Ishikawa (cell line): ENCODE results near the gene RRBP1.

Source experiments
- CEBPB ChIP-seq: IDR thresholded peaks from 2 replicates; pipeline ENCODE4 v1.6.1; 2012
- CREB1 ChIP-seq: IDR thresholded peaks from 2 replicates; pipeline ENCODE4 v1.6.1; 2012; ENCODE audit warnings: low read depth
- EGR1 ChIP-seq: IDR thresholded peaks from 2 replicates; pipeline ENCODE4 v1.6.1; 2012
- EP300 ChIP-seq: IDR thresholded peaks from 2 replicates; pipeline ENCODE4 v1.6.1; 2012; ENCODE audit warnings: borderline replicate concordance
- FOXM1 ChIP-seq: IDR thresholded peaks from 2 replicates; pipeline ENCODE4 v1.6.1; 2012; ENCODE audit warnings: low read depth, borderline replicate concordance
- NFIC ChIP-seq: IDR thresholded peaks from 2 replicates; pipeline ENCODE4 v1.6.1; 2012
- RAD21 ChIP-seq: IDR thresholded peaks from 2 replicates; pipeline ENCODE4 v1.6.1; 2012; ENCODE audit warnings: low read depth
- TAF1 ChIP-seq: IDR thresholded peaks from 2 replicates; pipeline ENCODE4 v1.6.1; 2012; ENCODE audit warnings: low read depth, mild to moderate bottlenecking
- TCF12 ChIP-seq: IDR thresholded peaks from 2 replicates; pipeline ENCODE4 v1.6.1; 2012; ENCODE audit warnings: low read depth
- TEAD4 ChIP-seq: IDR thresholded peaks from 2 replicates; pipeline ENCODE4 v1.6.1; 2012
- YY1 ChIP-seq: IDR thresholded peaks from 2 replicates; pipeline ENCODE4 v1.6.1; 2012; ENCODE audit warnings: low read depth
- ZBTB7A ChIP-seq: IDR thresholded peaks from 2 replicates; pipeline ENCODE4 v1.6.1; 2012; ENCODE audit warnings: low read depth
- TF ChIP-seq, protein P1 (sequence below): IDR thresholded peaks from 2 replicates; pipeline ENCODE4 v1.6.1; 2012; ENCODE audit warnings: low read depth, mild to moderate bottlenecking
- TF ChIP-seq, protein P2 (sequence below): IDR thresholded peaks from 2 replicates; pipeline ENCODE4 v1.6.1; 2012
- TF ChIP-seq, protein P3 (sequence below): IDR thresholded peaks from 2 replicates; pipeline ENCODE4 v1.6.1; 2012

Gene RRBP1

DNA sequence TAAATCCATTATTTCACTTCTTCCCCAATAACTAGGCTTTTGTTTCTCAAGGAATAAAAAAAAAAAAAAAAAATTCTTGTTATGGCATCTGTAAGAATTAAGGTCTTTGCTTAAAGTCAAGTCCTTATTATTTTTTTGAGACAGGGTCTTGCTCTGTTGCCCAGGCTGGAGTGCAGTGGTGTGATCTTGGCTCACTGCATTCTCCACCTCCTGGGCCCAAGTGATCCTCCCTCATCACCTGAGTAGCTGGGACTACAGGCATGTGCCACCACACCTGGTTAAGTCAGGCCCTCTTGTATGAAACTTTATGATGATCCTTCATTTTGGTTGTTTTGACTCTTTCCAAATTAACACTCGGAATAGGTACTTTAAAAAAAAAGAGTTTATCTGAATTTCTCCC, 94.9 kb downstream of the RRBP1 start:
- TF ChIP-seq, protein P1, sequence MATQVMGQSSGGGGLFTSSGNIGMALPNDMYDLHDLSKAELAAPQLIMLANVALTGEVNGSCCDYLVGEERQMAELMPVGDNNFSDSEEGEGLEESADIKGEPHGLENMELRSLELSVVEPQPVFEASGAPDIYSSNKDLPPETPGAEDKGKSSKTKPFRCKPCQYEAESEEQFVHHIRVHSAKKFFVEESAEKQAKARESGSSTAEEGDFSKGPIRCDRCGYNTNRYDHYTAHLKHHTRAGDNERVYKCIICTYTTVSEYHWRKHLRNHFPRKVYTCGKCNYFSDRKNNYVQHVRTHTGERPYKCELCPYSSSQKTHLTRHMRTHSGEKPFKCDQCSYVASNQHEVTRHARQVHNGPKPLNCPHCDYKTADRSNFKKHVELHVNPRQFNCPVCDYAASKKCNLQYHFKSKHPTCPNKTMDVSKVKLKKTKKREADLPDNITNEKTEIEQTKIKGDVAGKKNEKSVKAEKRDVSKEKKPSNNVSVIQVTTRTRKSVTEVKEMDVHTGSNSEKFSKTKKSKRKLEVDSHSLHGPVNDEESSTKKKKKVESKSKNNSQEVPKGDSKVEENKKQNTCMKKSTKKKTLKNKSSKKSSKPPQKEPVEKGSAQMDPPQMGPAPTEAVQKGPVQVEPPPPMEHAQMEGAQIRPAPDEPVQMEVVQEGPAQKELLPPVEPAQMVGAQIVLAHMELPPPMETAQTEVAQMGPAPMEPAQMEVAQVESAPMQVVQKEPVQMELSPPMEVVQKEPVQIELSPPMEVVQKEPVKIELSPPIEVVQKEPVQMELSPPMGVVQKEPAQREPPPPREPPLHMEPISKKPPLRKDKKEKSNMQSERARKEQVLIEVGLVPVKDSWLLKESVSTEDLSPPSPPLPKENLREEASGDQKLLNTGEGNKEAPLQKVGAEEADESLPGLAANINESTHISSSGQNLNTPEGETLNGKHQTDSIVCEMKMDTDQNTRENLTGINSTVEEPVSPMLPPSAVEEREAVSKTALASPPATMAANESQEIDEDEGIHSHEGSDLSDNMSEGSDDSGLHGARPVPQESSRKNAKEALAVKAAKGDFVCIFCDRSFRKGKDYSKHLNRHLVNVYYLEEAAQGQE, result no peak
- TF ChIP-seq FOXM1, result no peak
- TF ChIP-seq EGR1, result no peak
- TF ChIP-seq YY1, result no peak
- TF ChIP-seq, protein P2, sequence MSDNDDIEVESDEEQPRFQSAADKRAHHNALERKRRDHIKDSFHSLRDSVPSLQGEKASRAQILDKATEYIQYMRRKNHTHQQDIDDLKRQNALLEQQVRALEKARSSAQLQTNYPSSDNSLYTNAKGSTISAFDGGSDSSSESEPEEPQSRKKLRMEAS, result no peak
- no peak for TF ChIP-seq EP300
- no peak for TF ChIP-seq RAD21
- TF ChIP-seq CREB1, result no peak
- no peak for TF ChIP-seq TEAD4
- no peak for TF ChIP-seq CEBPB
- TF ChIP-seq, protein P3, sequence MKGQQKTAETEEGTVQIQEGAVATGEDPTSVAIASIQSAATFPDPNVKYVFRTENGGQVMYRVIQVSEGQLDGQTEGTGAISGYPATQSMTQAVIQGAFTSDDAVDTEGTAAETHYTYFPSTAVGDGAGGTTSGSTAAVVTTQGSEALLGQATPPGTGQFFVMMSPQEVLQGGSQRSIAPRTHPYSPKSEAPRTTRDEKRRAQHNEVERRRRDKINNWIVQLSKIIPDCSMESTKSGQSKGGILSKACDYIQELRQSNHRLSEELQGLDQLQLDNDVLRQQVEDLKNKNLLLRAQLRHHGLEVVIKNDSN, result no peak
- no peak for TF ChIP-seq TAF1
- TF ChIP-seq TCF12, result no peak
- TF ChIP-seq NFIC, result no peak
- TF ChIP-seq ZBTB7A, result no peak

DNA sequence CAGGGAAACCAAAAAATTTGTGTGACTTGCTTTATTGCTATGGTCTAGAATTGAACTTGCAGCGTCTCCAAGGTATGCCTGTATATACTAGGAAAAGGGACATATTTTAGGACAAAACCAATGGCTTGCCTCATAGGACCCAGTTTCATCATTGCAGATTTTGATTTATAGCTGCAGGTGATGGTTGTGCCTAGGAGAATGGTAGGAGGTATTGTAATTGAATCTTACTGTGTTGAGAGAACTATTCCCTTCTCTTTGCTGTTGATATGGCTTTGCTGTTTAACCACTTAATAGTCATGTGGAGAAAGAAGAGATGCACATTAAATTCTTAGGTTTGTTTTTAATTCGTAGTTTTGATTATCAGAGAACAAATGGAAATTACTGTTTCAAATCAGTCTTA, 95.8 kb downstream of the RRBP1 start:
- no peak for TF ChIP-seq TEAD4
- no peak for TF ChIP-seq YY1
- no peak for TF ChIP-seq CREB1
- TF ChIP-seq TCF12, result no peak

DNA sequence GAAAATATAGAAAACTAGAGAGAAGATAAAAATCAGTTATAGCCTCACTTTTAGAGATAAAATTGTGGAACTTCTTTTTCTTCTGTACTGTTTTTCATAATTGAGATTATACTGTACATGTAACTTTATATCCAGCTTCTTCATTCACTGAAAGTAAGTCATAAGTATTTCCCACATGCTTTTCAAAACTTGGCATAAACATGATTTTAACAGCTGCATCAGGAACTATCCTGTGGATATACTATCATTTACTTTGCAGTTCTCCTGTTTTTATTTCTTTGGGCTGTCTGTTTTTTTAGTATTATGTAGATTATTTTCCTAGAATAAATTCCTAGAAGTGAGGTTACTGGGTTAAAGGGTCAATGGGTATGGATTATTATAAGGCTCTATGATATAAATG, 97.4 kb downstream of the RRBP1 start:
- no peak for TF ChIP-seq FOXM1
- TF ChIP-seq, protein P1, result no peak
- TF ChIP-seq ZBTB7A, result no peak
- TF ChIP-seq, protein P3, result no peak
- no peak for TF ChIP-seq EGR1
- no peak for TF ChIP-seq TCF12
- TF ChIP-seq NFIC, result no peak
- TF ChIP-seq RAD21, result no peak
- no peak for TF ChIP-seq CREB1
- TF ChIP-seq, protein P2, result no peak
- no peak for TF ChIP-seq TAF1
- TF ChIP-seq EP300, result no peak
- TF ChIP-seq CEBPB, result no peak
- no peak for TF ChIP-seq YY1

DNA sequence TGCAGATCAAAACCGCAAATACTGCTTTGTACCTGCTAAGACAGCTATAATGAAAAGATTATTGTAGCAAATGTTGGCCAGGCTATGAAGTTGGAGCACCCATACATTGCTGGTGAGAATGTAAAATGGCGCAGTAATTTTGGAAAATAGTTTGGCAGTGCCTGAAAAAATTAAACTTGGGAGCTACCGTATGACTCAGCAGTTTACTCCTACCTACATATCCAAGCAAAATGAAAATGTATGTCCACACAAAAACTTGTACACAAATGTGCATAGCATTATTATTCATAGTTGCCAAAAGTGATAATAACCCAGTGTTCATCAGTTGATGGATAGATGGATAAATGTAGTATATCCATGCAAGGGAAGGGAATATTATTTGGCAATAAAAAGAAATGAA, 98.9 kb downstream of the RRBP1 start:
- TF ChIP-seq TEAD4 (no peak), EGR1 (no peak), FOXM1 (no peak), NFIC (no peak), TAF1 (no peak), RAD21 (no peak), YY1 (no peak), ZBTB7A (no peak), CEBPB (no peak), EP300 (no peak)
- TF ChIP-seq, protein P1, result no peak
- TF ChIP-seq, protein P3, result no peak
